HG02763 (cell line): ENCODE data around the gene BRD2.
A peak's percentile ranks its signal among the peaks of the same experiment; 100 is the strongest.

Experiments used
- ATAC-seq: cut with Tn5 transposase; IDR thresholded peaks from one replicate; pipeline ENCODE4 v1.9.1; 2021; ENCODE audit warnings: mild to moderate bottlenecking, moderate library complexity; ENCODE audit not compliant: unreplicated experiment

The BRD2 gene

GRCh38 chr6:32947552-32948465 is 20.6 kb upstream of the BRD2 start:
- no peak for ATAC-seq

GRCh38 chr6:32949113-32949512 is 19.3 kb upstream of the BRD2 start:
- no peak for ATAC-seq

- no peak for ATAC-seq
These were observed 18.4 kb upstream of the BRD2 start for GRCh38 chr6:32950010-32950409.

- no peak for ATAC-seq
These were observed 17.9 kb upstream of the BRD2 start for GRCh38 chr6:32950449-32950848.

GRCh38 chr6:32952817-32953739 is 15.3 kb upstream of the BRD2 start, which contains the start of gene HLA-DMA:
Gene HLA-DMA, minus strand, starts transcription at chr6:32953097. Its CDS starts 61 bp downstream, at chr6:32953036.
- peak; percentile 85 for ATAC-seq

GRCh38 chr6:32953775-32954174 is 14.6 kb upstream of the BRD2 start:
- no peak for ATAC-seq

- ATAC-seq = no peak
These were observed 14.1 kb upstream of the BRD2 start for GRCh38 chr6:32954267-32954666.

- no peak for ATAC-seq
These were observed 13.2 kb upstream of the BRD2 start for GRCh38 chr6:32954986-32955802.

- no peak for ATAC-seq
These were observed 12.2 kb upstream of the BRD2 start for GRCh38 chr6:32956176-32956575.

- ATAC-seq = no peak
These were observed 7.8 kb upstream of the BRD2 start for GRCh38 chr6:32960563-32960962.

- no peak for ATAC-seq
These were observed 6.1 kb upstream of the BRD2 start for GRCh38 chr6:32962213-32962826.

GRCh38 chr6:32963866-32964265 is 4.5 kb upstream of the BRD2 start:
- no peak for ATAC-seq

GRCh38 chr6:32964776-32965175 is 3.6 kb upstream of the BRD2 start:
- ATAC-seq = no peak

- no peak for ATAC-seq
These were observed 973 bp upstream of the BRD2 start for GRCh38 chr6:32967151-32968091.

GRCh38 chr6:32968867-32969684 is 682 bp downstream of the BRD2 start:
- no peak for ATAC-seq

- no peak for ATAC-seq
These were observed 1.5 kb downstream of the BRD2 start for GRCh38 chr6:32969685-32970412.

GRCh38 chr6:32970413-32971241 is 2.2 kb downstream of the BRD2 start:
- no peak for ATAC-seq
